CD4-positive, alpha-beta T cell treated with Interleukin-1 beta for 1 hour (primary cell): ENCODE results near the gene ABLIM1.

Experiments
- DNase-seq, 2 donors: peaks; one replicate each; pipeline ENCODE4 v3.0.0-alpha.2; 2020 to 2022

Gene ABLIM1

DNA sequence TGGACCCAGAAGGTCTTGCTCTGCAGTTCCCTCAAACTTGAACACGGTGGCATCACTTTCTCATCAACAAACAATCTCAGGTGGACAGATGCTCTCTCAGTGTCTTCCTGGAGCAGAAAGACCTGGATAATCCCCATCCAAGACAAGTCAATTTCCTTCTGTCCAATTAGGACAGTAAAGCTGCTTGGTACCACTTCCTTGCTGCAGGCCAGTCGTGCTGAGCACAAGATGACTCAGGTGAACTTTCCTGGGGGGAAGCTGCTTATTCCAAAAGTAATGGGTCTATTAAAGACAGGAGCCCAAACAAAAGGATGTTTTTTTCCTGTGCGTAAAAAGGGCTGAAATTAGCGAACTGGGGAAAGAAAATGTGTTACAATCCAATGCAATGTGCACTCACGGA is 146.2 kb downstream of the ABLIM1 start:
- no peak for DNase-seq

GRCh38 chr10:114508376-114508775 is 149.7 kb downstream of the ABLIM1 start:
- DNase-seq = no peak

- no peak for DNase-seq
These were observed 150.6 kb downstream of the ABLIM1 start for GRCh38 chr10:114507449-114507848.

DNA sequence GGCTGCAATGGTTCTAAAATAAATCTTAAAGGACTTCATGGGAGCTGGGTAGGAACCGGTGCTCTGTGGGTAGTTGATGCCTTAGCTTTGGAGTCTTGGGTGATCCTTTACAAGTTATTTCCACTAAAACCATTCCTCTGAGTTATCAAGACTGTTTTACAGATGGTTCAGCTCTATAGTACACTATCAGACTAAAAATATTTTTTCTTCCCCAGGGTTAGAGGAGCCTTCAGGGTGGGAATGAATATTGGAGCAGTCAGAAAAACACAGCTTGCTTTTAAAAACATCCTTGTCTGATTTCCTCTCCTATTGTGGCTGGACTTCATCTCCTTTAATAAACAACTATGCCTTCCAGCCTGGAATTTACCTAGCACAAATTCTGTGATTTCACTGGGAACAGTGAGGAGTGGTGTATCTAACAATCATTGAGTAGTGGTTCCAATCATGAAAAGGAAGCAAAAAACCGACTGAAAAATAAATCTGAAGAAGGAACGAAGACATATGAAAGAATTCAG is 151.1 kb downstream of the ABLIM1 start:
- no peak for DNase-seq

- no peak for DNase-seq
These were observed 153.1 kb downstream of the ABLIM1 start for GRCh38 chr10:114504769-114505579.

- DNase-seq = no peak
These were observed 156.0 kb downstream of the ABLIM1 start for GRCh38 chr10:114502074-114502473.

DNA sequence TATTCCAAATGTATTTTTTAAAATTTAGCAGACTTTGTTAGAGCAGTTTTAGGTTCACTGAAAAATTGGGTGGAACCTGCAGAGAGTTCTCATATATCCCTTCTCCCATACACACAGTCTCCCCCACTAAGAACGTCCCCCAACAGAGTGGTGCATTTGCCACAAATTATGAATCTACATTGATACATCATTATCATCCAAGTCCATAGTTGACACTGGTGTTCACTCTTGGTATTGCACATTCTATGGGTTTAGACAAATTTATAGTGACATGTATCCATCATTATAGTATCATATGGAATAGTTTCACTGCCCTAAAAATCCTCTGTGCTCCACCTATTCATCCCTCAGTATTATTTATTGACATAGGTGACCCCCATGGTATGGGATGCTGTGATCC is 156.4 kb downstream of the ABLIM1 start:
- no peak for DNase-seq

DNA sequence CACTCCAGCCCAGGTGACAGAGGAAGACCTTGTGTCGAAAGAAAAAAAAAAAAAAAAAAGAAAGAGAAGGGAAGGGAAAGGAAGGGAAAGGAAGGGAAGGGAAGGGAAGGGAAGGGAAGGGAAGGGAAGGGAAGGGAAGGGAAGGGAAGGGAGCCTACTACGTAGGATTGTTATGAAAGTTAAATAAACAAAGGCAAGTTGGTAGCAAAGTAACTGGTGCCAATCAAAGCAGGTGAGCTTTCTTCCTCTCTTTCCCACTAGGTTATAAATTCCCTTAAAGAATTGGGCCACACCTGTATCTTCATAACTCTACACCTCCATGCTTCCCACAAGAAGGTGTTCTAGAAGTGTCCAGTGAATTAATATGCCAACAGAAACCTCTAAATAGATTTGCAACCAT is 157.4 kb downstream of the ABLIM1 start:
- DNase-seq = no peak

GRCh38 chr10:114499630-114500190 is 158.4 kb downstream of the ABLIM1 start:
- peak; percentile 22 to 63 for DNase-seq

GRCh38 chr10:114499116-114499515 is 159.0 kb downstream of the ABLIM1 start:
- no peak for DNase-seq

DNA sequence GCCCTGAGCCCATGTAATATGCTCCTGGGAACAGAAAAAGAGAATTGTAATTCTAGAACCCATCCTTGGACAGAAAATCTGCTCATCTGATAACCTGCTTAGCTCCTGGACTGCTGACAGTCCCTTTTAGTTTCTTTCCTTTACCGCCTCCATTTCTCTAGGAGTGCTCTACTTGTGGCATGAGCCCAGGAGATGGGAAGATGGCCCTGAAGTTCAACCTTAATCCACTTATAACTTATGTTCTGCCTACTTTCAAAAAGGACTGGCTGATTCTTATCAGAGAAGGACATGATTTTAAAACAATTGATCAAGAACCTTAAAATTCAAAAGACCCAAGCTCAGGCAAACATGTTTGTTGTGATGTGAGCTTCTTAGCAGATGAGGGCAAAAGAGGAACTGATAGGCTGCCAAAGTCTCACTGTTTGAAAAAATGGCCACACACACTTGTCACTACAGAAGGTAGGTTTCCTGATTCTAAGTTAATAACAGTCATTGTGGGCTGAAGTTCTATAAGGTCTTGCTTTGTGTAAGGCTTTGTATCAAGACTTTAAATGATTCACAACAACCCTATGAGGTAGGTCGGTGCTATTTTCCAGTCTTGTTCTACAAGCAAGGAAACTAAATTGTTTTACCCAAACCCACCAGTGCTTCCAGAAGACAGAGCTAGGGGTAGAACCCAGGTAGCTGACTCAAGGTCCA is 159.5 kb downstream of the ABLIM1 start:
- DNase-seq = no peak

GRCh38 chr10:114495303-114495702 is 162.8 kb downstream of the ABLIM1 start:
- DNase-seq = peak in 1 of 2 donors; percentile 13

DNA sequence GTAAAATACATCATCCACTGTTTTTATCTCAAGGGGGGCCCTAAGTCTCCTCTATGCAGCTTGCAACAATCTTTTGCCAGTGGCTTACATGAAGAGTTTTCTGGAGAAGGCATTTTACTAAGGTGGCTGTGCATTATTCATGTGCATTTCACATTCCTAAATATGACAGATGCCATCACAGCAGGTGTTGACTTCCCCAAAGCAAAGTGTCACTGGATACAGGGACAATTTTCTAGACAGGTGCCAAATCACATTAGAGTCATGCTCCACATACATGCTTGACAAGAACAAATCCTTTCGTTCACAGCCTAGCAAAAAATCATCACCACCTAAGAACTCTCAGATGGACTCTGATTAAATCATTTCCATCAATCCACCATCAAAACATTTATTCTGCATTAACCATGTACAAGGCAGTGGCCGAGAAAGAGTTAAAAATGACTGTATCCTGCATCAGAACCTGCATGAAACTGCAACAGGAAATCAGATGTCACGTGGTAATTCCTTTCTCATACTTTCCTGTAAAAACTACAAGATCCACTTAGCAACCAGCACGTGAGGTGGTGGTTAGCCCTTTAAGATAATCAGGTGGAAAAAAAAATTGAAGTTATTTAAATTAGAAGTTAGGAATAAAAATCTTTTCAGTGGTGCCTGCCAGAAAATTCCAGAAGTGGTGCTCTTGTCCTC is 165.6 kb downstream of the ABLIM1 start:
- DNase-seq = peak in 1 of 2 donors; percentile 37

- no peak for DNase-seq
These were observed 166.1 kb downstream of the ABLIM1 start for GRCh38 chr10:114491933-114492332.

DNA sequence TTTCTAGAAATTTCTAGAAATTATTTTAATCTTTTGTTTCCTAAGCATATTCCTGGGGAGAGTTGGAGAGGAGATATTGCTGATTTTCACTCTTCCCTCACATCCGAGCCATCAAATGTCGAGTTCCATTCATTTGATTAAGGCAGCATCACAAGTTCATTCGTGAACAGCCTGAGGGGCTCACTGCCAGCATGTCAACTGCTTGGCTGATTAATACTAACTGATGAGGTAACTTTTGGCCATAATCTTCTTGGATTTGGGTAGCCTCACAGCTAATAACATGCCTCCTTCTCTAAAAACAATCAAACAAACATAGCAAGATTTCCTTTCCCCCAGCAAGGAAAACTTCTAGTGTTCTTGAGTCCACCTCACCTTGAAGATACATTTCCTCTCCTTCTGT is 166.7 kb downstream of the ABLIM1 start:
- DNase-seq = no peak

- DNase-seq = no peak
These were observed 168.4 kb downstream of the ABLIM1 start for GRCh38 chr10:114489521-114490310.

GRCh38 chr10:114487815-114488536 is 170.1 kb downstream of the ABLIM1 start:
- no peak for DNase-seq

GRCh38 chr10:114486938-114487814 is 170.9 kb downstream of the ABLIM1 start:
- no peak for DNase-seq

- no peak for DNase-seq
These were observed 172.2 kb downstream of the ABLIM1 start for GRCh38 chr10:114485696-114486400.

DNA sequence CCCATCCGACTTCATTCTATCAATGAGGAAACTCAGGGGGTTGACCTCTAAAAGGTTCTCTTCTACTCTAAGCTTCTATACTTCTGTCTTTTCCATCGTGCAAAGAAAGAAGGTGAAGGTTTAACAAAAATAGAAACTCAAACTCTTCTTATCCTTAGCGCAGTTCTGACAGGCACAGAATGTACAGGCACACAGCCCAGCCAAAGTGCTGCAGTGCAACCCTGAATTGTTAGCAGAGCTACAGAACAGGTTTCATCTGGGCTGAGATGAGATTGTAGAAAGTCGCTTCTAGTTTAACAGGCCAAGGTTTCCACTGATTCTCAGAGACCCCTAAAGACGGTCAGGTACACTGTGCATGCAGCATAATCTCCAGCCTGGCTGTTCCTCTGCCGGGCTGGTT is 174.5 kb downstream of the ABLIM1 start:
- no peak for DNase-seq
